Upper lobe of left lung (tissue), 4 donors: ENCODE measurements around the gene PAPOLA.

Experiments
- EP300 ChIP-seq, 4 donors: sonication (generic); formaldehyde crosslinking; IDR thresholded peaks; one replicate each; pipeline ENCODE4 v1.5.1; 2017; ENCODE audit warnings: antibody characterized with exemption in 4 of 4, control low read depth in 2 of 4
- POLR2AphosphoS5 ChIP-seq, 2 donors: sonication (generic); formaldehyde crosslinking; IDR thresholded peaks; one replicate each; pipeline ENCODE4 v1.5.1; 2017; ENCODE audit warnings: antibody characterized with exemption in 2 of 2

GRCh38 chr14:96603350-96604255 lies 101.4 kb downstream of the PAPOLA start:
- TF ChIP-seq EP300 (IDR thresholded peaks at IDR 0.05) (no peak), POLR2AphosphoS5 (IDR thresholded peaks at IDR 0.05) (no peak)
